ENCODE data around the gene CACNA1C.

The CACNA1C gene

GRCh38 chr12:2140858-2141519 lies 88.2 kb downstream of the CACNA1C start:
- no peak for DNase-seq (ENCODE audit: low spot score)

GRCh38 chr12:2142068-2142467 lies 89.3 kb downstream of the CACNA1C start:
- DNase-seq (ENCODE audit: low spot score) = no peak

GRCh38 chr12:2144951-2145350 lies 92.2 kb downstream of the CACNA1C start:
- DNase-seq (ENCODE audit: low spot score) = no peak

- no peak for DNase-seq (ENCODE audit: low spot score)
Measured at GRCh38 chr12:2145433-2145998, 92.7 kb downstream of the CACNA1C start.

- DNase-seq (ENCODE audit: low spot score) = no peak
Measured at GRCh38 chr12:2147335-2147734, 94.5 kb downstream of the CACNA1C start.

- no peak for DNase-seq (ENCODE audit: low spot score)
Measured at GRCh38 chr12:2149091-2149490, 96.3 kb downstream of the CACNA1C start.

- no peak for DNase-seq (ENCODE audit: low spot score)
Measured at GRCh38 chr12:2150833-2151232, 98.0 kb downstream of the CACNA1C start.

GRCh38 chr12:2151391-2151790 lies 98.6 kb downstream of the CACNA1C start:
- DNase-seq (ENCODE audit: low spot score) = no peak

- no peak for DNase-seq (ENCODE audit: low spot score)
Measured at GRCh38 chr12:2152134-2152533, 99.3 kb downstream of the CACNA1C start.

GRCh38 chr12:2154050-2154449 lies 101.3 kb downstream of the CACNA1C start:
- DNase-seq (ENCODE audit: low spot score) = no peak

- DNase-seq (ENCODE audit: low spot score) = no peak
Measured at GRCh38 chr12:2154521-2154920, 101.7 kb downstream of the CACNA1C start.

- no peak for DNase-seq (ENCODE audit: low spot score)
Measured at GRCh38 chr12:2156333-2156732, 103.5 kb downstream of the CACNA1C start.

- no peak for DNase-seq (ENCODE audit: low spot score)
Measured at GRCh38 chr12:2160043-2160442, 107.3 kb downstream of the CACNA1C start.

- no peak for DNase-seq (ENCODE audit: low spot score)
Measured at GRCh38 chr12:2161473-2161872, 108.7 kb downstream of the CACNA1C start.

- DNase-seq (ENCODE audit: low spot score) = peak; percentile 76
Measured at GRCh38 chr12:2163177-2163941, 110.6 kb downstream of the CACNA1C start.

- no peak for DNase-seq (ENCODE audit: low spot score)
Measured at GRCh38 chr12:2165021-2165420, 112.2 kb downstream of the CACNA1C start.

- no peak for DNase-seq (ENCODE audit: low spot score)
Measured at GRCh38 chr12:2165927-2166326, 113.1 kb downstream of the CACNA1C start.

- DNase-seq (ENCODE audit: low spot score) = no peak
Measured at GRCh38 chr12:2166696-2167095, 113.9 kb downstream of the CACNA1C start.

GRCh38 chr12:2167231-2167630 lies 114.4 kb downstream of the CACNA1C start:
- no peak for DNase-seq (ENCODE audit: low spot score)

- DNase-seq (ENCODE audit: low spot score) = peak; percentile 91
Measured at GRCh38 chr12:2168808-2169207, 116.0 kb downstream of the CACNA1C start.

- no peak for DNase-seq (ENCODE audit: low spot score)
Measured at GRCh38 chr12:2169489-2169888, 116.7 kb downstream of the CACNA1C start.

GRCh38 chr12:2169940-2170339 lies 117.2 kb downstream of the CACNA1C start:
- no peak for DNase-seq (ENCODE audit: low spot score)

- DNase-seq (ENCODE audit: low spot score) = no peak
Measured at GRCh38 chr12:2170376-2170775, 117.6 kb downstream of the CACNA1C start.

Measured in LoVo (cell line).